ENCODE measurements around the gene KSR1.
"Not testable (repeated sequence)": the region's sequence is repeated elsewhere in the genome, so short reads cannot be mapped to it uniquely, and the experiment has no call there.

The KSR1 gene

GRCh38 chr17:27669850-27670249, 213.6 kb downstream of the KSR1 start:
- no peak for DNase-seq

DNA sequence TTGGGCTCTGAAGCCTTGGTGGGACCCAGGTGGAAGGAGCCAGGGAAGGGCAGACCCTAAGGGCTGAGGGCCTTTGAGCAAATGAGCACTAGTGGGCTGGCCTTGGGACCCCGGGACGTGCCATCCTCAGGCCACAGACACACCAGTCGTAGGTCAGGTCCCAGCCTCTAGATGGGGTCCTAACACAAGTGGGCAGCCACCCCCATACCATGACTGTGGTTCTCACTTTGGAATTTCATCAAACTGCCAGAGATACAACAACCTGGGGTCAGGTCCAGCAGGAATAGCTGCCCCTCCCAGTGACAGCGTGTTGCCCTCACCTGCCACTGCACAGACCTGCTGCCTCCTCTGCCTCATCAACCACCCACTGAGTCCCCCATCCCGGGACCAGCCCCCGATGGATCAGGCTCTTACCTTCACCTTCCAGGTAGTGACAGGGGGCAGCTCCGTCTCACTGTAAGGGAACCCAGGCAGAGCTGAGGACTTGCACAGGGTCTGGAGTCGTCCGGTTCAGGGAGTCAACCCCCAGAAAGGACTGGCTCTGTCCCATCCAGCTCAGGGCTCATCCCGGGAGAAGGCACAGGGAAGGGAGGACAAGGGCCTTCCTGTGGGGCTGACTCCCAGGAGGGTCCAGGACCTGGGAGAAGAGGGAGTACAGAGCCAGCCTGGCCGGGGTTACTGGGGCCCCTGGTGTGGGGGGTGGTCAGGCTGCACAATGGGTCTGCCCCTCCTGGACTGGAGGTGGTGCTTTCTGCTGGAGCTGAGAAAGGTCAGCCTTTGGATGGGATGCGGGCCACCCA, 214.7 kb downstream of the KSR1 start:
- DNase-seq = no peak

DNA sequence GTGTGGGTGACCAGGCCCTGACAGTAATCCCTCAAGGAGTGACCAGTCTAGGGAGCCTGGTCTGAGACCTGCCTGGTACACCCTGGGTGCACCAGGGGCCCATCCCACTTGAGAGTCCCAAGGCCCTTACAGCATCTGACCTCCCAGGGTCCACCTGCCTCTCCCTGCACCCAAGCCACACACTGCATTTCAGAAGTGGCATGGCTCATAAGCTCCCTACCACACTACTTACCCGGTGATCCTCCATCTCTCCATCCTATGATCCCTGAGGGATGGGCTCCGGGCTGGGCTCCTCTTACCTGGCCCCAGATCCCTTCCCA, 215.3 kb downstream of the KSR1 start:
- DNase-seq = no peak

DNA sequence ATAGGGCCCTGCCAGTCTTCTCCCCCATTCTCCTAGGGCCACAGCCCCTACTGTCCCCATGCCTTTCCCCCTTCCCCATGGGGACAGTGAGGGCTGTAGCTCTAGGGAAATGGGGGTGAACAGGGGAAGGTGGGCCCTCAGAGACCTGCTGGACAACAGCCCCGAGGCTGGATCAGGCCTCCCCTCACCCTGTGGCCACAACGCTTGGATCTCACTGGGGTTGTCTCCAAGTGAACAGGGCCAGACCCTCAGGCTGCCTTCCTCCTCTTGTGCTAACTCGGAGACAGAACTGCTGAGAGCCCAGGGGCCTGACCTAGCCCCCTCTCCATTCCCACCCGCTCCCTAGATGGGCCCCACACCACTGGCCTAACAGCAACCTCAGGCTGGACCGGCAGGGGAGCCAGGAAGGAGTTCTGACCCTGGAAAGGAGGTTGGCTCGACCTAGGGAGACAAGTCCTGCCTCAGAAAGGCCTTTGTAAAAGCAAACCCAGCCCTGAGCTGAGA, 215.8 kb downstream of the KSR1 start:
- not testable (repeated sequence) for DNase-seq

- DNase-seq = no peak
Observed at GRCh38 chr17:27674335-27674734, 218.1 kb downstream of the KSR1 start.
